Measurements from ENCODE around the gene DDIAS.

Gene DDIAS

GRCh38 chr11:82889133-82890001 is 12.2 kb upstream of the DDIAS start:
- Histone ChIP-seq H3K36me3 (ENCODE audit: control insufficient read depth, insufficient read depth, low read length) (no peaks in the 10 kb centered on the region), H3K27me3 (ENCODE audit: control insufficient read depth, insufficient read depth, low read length) (no peaks in the 10 kb centered on the region), H3K4me1 (no peaks in the 10 kb centered on the region), H3K4me3 (ENCODE audit: low read depth, low read length) (no peak overlapping the region), H3K4me2 (ENCODE audit: low read length) (no peak overlapping the region), H2AFZ (no peak overlapping the region), H3K79me2 (no peaks in the 10 kb centered on the region), H3K9me3 (ENCODE audit: control insufficient read depth, low read length) (no peaks in the 10 kb centered on the region), H3K9ac (no peak overlapping the region), H3K27ac (no peak overlapping the region)
- TF ChIP-seq CTCF (IDR thresholded peaks at IDR 0.05): no peak

GRCh38 chr11:82890002-82890341 is 11.6 kb upstream of the DDIAS start:
- no peak overlapping the region for H3K4me3 ChIP-seq (ENCODE audit: low read depth, low read length)
- no peaks in the 10 kb centered on the region for H3K36me3 ChIP-seq (ENCODE audit: control insufficient read depth, insufficient read depth, low read length)
- H3K27ac ChIP-seq: no peak overlapping the region
- TF ChIP-seq CTCF (IDR thresholded peaks at IDR 0.05): no peak
- no peaks in the 10 kb centered on the region for H3K4me1 ChIP-seq
- H3K27me3 ChIP-seq (ENCODE audit: control insufficient read depth, insufficient read depth, low read length): no peaks in the 10 kb centered on the region
- no peaks in the 10 kb centered on the region for H3K9me3 ChIP-seq (ENCODE audit: control insufficient read depth, low read length)
- H2AFZ ChIP-seq: no peak overlapping the region
- no peaks in the 10 kb centered on the region for H3K79me2 ChIP-seq
- no peak overlapping the region for H3K9ac ChIP-seq
- H3K4me2 ChIP-seq (ENCODE audit: low read length): no peak overlapping the region

- no peaks in the 10 kb centered on the region for H3K36me3 ChIP-seq (ENCODE audit: control insufficient read depth, insufficient read depth, low read length)
- no peaks in the 10 kb centered on the region for H3K79me2 ChIP-seq
- H3K4me2 ChIP-seq (ENCODE audit: low read length): no peak overlapping the region
- no peaks in the 10 kb centered on the region for H3K4me1 ChIP-seq
- H3K9me3 ChIP-seq (ENCODE audit: control insufficient read depth, low read length): no peaks in the 10 kb centered on the region
- H3K27ac ChIP-seq: no peak overlapping the region
- H3K9ac ChIP-seq: no peak overlapping the region
- H3K27me3 ChIP-seq (ENCODE audit: control insufficient read depth, insufficient read depth, low read length): no peaks in the 10 kb centered on the region
- no peak overlapping the region for H2AFZ ChIP-seq
- no peak overlapping the region for H3K4me3 ChIP-seq (ENCODE audit: low read depth, low read length)
- no peak for TF ChIP-seq CTCF (IDR thresholded peaks at IDR 0.05)
These were observed 10.6 kb upstream of the DDIAS start for GRCh38 chr11:82890936-82891335.

GRCh38 chr11:82892611-82893169 is 8.8 kb upstream of the DDIAS start:
- TF ChIP-seq CTCF (IDR thresholded peaks at IDR 0.05): no peak
- H3K27me3 ChIP-seq (ENCODE audit: control insufficient read depth, insufficient read depth, low read length): no peaks in the 10 kb centered on the region
- no peak overlapping the region for H3K4me2 ChIP-seq (ENCODE audit: low read length)
- no peak overlapping the region for H3K27ac ChIP-seq
- no peak overlapping the region for H3K9ac ChIP-seq
- H3K36me3 ChIP-seq (ENCODE audit: control insufficient read depth, insufficient read depth, low read length): no peaks in the 10 kb centered on the region
- H3K79me2 ChIP-seq: no peaks in the 10 kb centered on the region
- H3K4me1 ChIP-seq: no peaks in the 10 kb centered on the region
- H3K4me3 ChIP-seq (ENCODE audit: low read depth, low read length): no peak overlapping the region
- H2AFZ ChIP-seq: no peak overlapping the region
- H3K9me3 ChIP-seq (ENCODE audit: control insufficient read depth, low read length): no peaks in the 10 kb centered on the region
